ENCODE results near the gene FTO. TPM values are rescaled to one million over a fixed set of nuclear protein-coding genes. Genes with fewer than 3 reads are reported as not detected.

FTO gene
- total RNA-seq, 1 experiment from 2014 or later: 55.0 TPM

GRCh38 chr16:53848277-53848942 is 144.5 kb downstream of the FTO start:
- intact Hi-C loops (cut with micrococcal nuclease): no loop called here
- CTCF ChIA-PET: no interaction called here
- peaks cover 5% of the 10 kb centered on the region for H3K4me1 Mint-ChIP-seq (ENCODE audit: insufficient read depth, unreplicated experiment)
- DNase-seq (ENCODE audit: unreplicated experiment): no peak
- no peaks in the 10 kb centered on the region for H3K27me3 Mint-ChIP-seq (ENCODE audit: insufficient read depth, unreplicated experiment)
- BruUV-seq (replicated peaks): no TSS peak
- TF ChIP-seq CTCF (IDR thresholded peaks at IDR 0.05; ENCODE audit: unreplicated experiment): no peak
- no peak overlapping the region for H3K4me3 Mint-ChIP-seq (ENCODE audit: unreplicated experiment)
- POLR2A ChIA-PET: interaction anchor here (1.1 kb wide), 1 partner anchor 12 kb away, joined by 3 read pairs; no protein-coding TSS in a partner anchor
- H3K9me3 Mint-ChIP-seq (ENCODE audit: unreplicated experiment): no peaks in the 10 kb centered on the region
- no peak overlapping the region for H3K27ac Mint-ChIP-seq (ENCODE audit: low read depth, unreplicated experiment)
- H3K36me3 Mint-ChIP-seq (ENCODE audit: insufficient read depth, unreplicated experiment): peaks cover 11% of the 10 kb centered on the region

- H3K4me1 Mint-ChIP-seq (ENCODE audit: insufficient read depth, unreplicated experiment): peaks cover 5% of the 10 kb centered on the region
- no TSS peak for BruUV-seq (replicated peaks)
- no peak overlapping the region for H3K4me3 Mint-ChIP-seq (ENCODE audit: unreplicated experiment)
- peaks cover 11% of the 10 kb centered on the region for H3K36me3 Mint-ChIP-seq (ENCODE audit: insufficient read depth, unreplicated experiment)
- CTCF ChIA-PET: no interaction called here
- no peaks in the 10 kb centered on the region for H3K9me3 Mint-ChIP-seq (ENCODE audit: unreplicated experiment)
- POLR2A ChIA-PET: interaction anchor here (1.0 kb wide), 1 partner anchor 9 kb away, joined by 3 read pairs; no protein-coding TSS in a partner anchor
- no peak overlapping the region for H3K27ac Mint-ChIP-seq (ENCODE audit: low read depth, unreplicated experiment)
- DNase-seq (ENCODE audit: unreplicated experiment): no peak
- no peak for TF ChIP-seq CTCF (IDR thresholded peaks at IDR 0.05; ENCODE audit: unreplicated experiment)
- H3K27me3 Mint-ChIP-seq (ENCODE audit: insufficient read depth, unreplicated experiment): no peaks in the 10 kb centered on the region
- intact Hi-C loops (cut with micrococcal nuclease): no loop called here
Observed at GRCh38 chr16:53848950-53849349, 145.0 kb downstream of the FTO start.

GRCh38 chr16:53849585-53849984 is 145.6 kb downstream of the FTO start:
- H3K4me1 Mint-ChIP-seq (ENCODE audit: insufficient read depth, unreplicated experiment): peaks cover 5% of the 10 kb centered on the region
- peaks cover 6% of the 10 kb centered on the region for H3K9me3 Mint-ChIP-seq (ENCODE audit: unreplicated experiment)
- no peak overlapping the region for H3K4me3 Mint-ChIP-seq (ENCODE audit: unreplicated experiment)
- peaks cover 11% of the 10 kb centered on the region for H3K36me3 Mint-ChIP-seq (ENCODE audit: insufficient read depth, unreplicated experiment)
- POLR2A ChIA-PET: interaction anchor here (0.6 to 1.0 kb wide), 3 partner anchors 9 to 803 kb away, joined by 3 read pairs; no protein-coding TSS in a partner anchor
- no peak for DNase-seq (ENCODE audit: unreplicated experiment)
- intact Hi-C loops (cut with micrococcal nuclease): no loop called here
- CTCF ChIA-PET: interaction anchor here (0.6 kb wide), 1 partner anchor 636 kb away, joined by 3 read pairs; no protein-coding TSS in a partner anchor
- BruUV-seq (replicated peaks): no TSS peak
- no peaks in the 10 kb centered on the region for H3K27me3 Mint-ChIP-seq (ENCODE audit: insufficient read depth, unreplicated experiment)
- no peak overlapping the region for H3K27ac Mint-ChIP-seq (ENCODE audit: low read depth, unreplicated experiment)
- no peak for TF ChIP-seq CTCF (IDR thresholded peaks at IDR 0.05; ENCODE audit: unreplicated experiment)

GRCh38 chr16:53849994-53850393 is 146.0 kb downstream of the FTO start:
- Mint-ChIP-seq H3K27me3 (ENCODE audit: insufficient read depth, unreplicated experiment) (no peaks in the 10 kb centered on the region), H3K27ac (ENCODE audit: low read depth, unreplicated experiment) (no peak overlapping the region), H3K4me1 (ENCODE audit: insufficient read depth, unreplicated experiment) (peaks cover 5% of the 10 kb centered on the region), H3K36me3 (ENCODE audit: insufficient read depth, unreplicated experiment) (peaks cover 11% of the 10 kb centered on the region), H3K4me3 (ENCODE audit: unreplicated experiment) (no peak overlapping the region), H3K9me3 (ENCODE audit: unreplicated experiment) (peaks cover 8% of the 10 kb centered on the region)
- no peak for DNase-seq (ENCODE audit: unreplicated experiment)
- ChIA-PET POLR2A (interaction anchor here (0.6 to 1.0 kb wide), 3 partner anchors 8 to 802 kb away, joined by 3 read pairs; no protein-coding TSS in a partner anchor), CTCF (interaction anchor here (0.6 kb wide), 1 partner anchor 635 kb away, joined by 3 read pairs; no protein-coding TSS in a partner anchor)
- intact Hi-C loops (cut with micrococcal nuclease): no loop called here
- no peak for TF ChIP-seq CTCF (IDR thresholded peaks at IDR 0.05; ENCODE audit: unreplicated experiment)
- BruUV-seq (replicated peaks): no TSS peak

All from MCF 10A (cell line).